Neural cell (in vitro differentiated cells): ENCODE data around the gene CHRNA7. TPM values are rescaled to one million over a fixed set of nuclear protein-coding genes. Genes with fewer than 3 reads are reported as not detected.

Experiments used
- H2AFZ ChIP-seq: fragments of 200-600, 300-800 bp; sonication (generic), shearing (Covaris generic); 2 replicates; pipeline ENCODE4 v1.6.0; 2014; ENCODE audit warnings: low read depth, mild to moderate bottlenecking, antibody characterized with exemption, low read length, moderate library complexity
- H3F3A ChIP-seq: fragments of 200-600 bp; shearing (Covaris generic); 2 replicates; pipeline ENCODE4 v1.6.1; 2016; ENCODE audit warnings: mild to moderate bottlenecking, moderate library complexity, mixed read lengths, antibody characterized with exemption, low read length; ENCODE audit not compliant: insufficient read depth, poor library complexity, severe bottlenecking
- H3K27ac ChIP-seq: fragments of 200-600, 300-800 bp; sonication (generic), shearing (Covaris generic); 2 replicates; pipeline ENCODE4 v1.5.1; 2014; ENCODE audit warnings: mild to moderate bottlenecking, low read length, moderate library complexity
- H3K27me3 ChIP-seq: fragments of 300-800, 200-600 bp; sonication (generic), shearing (Covaris generic); 2 replicates; pipeline ENCODE4 v1.6.0; 2014; ENCODE audit warnings: mild to moderate bottlenecking, low read depth, low read length, moderate library complexity; ENCODE audit not compliant: insufficient read depth
- H3K36me3 ChIP-seq: fragments of 300-800, 200-600 bp; sonication (generic), shearing (Covaris generic); 2 replicates; pipeline ENCODE4 v1.5.1; 2014; ENCODE audit warnings: mild to moderate bottlenecking, antibody characterized with exemption, low read length, moderate library complexity; ENCODE audit not compliant: insufficient read depth
- H3K4me2 ChIP-seq: fragments of 300-800, 200-600 bp; sonication (generic), shearing (Covaris generic); 2 replicates; pipeline ENCODE4 v1.6.0; 2014; ENCODE audit warnings: mild to moderate bottlenecking, low read length
- H3K4me3 ChIP-seq: fragments of 300-800, 200-600 bp; sonication (generic), shearing (Covaris generic); 2 replicates; pipeline ENCODE4 v1.5.1; 2014; ENCODE audit warnings: mild to moderate bottlenecking, low read length, moderate library complexity
- H3K79me2 ChIP-seq: fragments of 200-600 bp; shearing (Covaris generic); replicated peaks from 2 replicates; pipeline ENCODE4 v1.6.0; 2014; ENCODE audit warnings: mild to moderate bottlenecking, low read length, moderate library complexity; ENCODE audit not compliant: insufficient read depth
- H3K9ac ChIP-seq: fragments of 300-800, 200-600 bp; sonication (generic), shearing (Covaris generic); 2 replicates; pipeline ENCODE4 v1.6.1; 2016; ENCODE audit warnings: mild to moderate bottlenecking, low read length, mixed read lengths
- H3K9me2 ChIP-seq: fragments of 200-600 bp; shearing (Covaris generic); 2 replicates; pipeline ENCODE4 v1.6.1; 2016; ENCODE audit warnings: mild to moderate bottlenecking, low read length, mixed read lengths; ENCODE audit not compliant: insufficient read depth
- H3K9me3 ChIP-seq: fragments of 200-600, 300-800 bp; sonication (generic), shearing (Covaris generic); 2 replicates; pipeline ENCODE4 v1.6.1; 2016; ENCODE audit warnings: mild to moderate bottlenecking, mixed run types, low read length, moderate library complexity, mixed read lengths
- H4K20me1 ChIP-seq: fragments of 200-600 bp; shearing (Covaris generic); 2 replicates; pipeline ENCODE4 v1.6.1; 2016; ENCODE audit warnings: mild to moderate bottlenecking, mixed run types; ENCODE audit not compliant: insufficient read depth
- CTCF ChIP-seq: fragments of 450-650 bp; IDR thresholded peaks from 2 replicates; pipeline ENCODE4 v1.5.1; 2014; ENCODE audit warnings: antibody characterized with exemption, mild to moderate bottlenecking, moderate library complexity; ENCODE audit not compliant: poor library complexity, severe bottlenecking
- EP300 ChIP-seq: fragments of 450-650 bp; conservative IDR thresholded peaks from 2 replicates; pipeline ENCODE4 v1.6.1; 2014; ENCODE audit warnings: antibody characterized with exemption, mild to moderate bottlenecking, moderate library complexity; ENCODE audit not compliant: poor library complexity, severe bottlenecking
- EZH2 ChIP-seq: fragments of 200-600, 300-800 bp; shearing (Covaris generic), sonication (generic); IDR thresholded peaks from 2 replicates; pipeline ENCODE4 v1.6.1; 2014; ENCODE audit warnings: antibody characterized with exemption, low read length, borderline replicate concordance, mild to moderate bottlenecking; ENCODE audit not compliant: insufficient read depth, poor library complexity, severe bottlenecking
- MXI1 ChIP-seq: fragments of 450-650 bp; conservative IDR thresholded peaks from 2 replicates; pipeline ENCODE4 v1.6.1; 2014; ENCODE audit warnings: antibody characterized with exemption, mild to moderate bottlenecking; ENCODE audit not compliant: poor library complexity, severe bottlenecking
- POLR2AphosphoS5 ChIP-seq: IDR thresholded peaks from 2 replicates; pipeline ENCODE4 v1.6.1; 2012
- RAD21 ChIP-seq: fragments of 450-650 bp; conservative IDR thresholded peaks from 2 replicates; pipeline ENCODE4 v1.6.1; 2014; ENCODE audit warnings: antibody characterized with exemption, mild to moderate bottlenecking, moderate library complexity
- REST ChIP-seq: IDR thresholded peaks from 2 replicates; pipeline ENCODE4 v1.6.1; 2012; ENCODE audit warnings: borderline replicate concordance
- SMC3 ChIP-seq: fragments of 450-650 bp; conservative IDR thresholded peaks from 2 replicates; pipeline ENCODE4 v1.6.1; 2014; ENCODE audit warnings: antibody characterized with exemption, mild to moderate bottlenecking, moderate library complexity; ENCODE audit not compliant: poor library complexity
- TAF1 ChIP-seq: IDR thresholded peaks from 2 replicates; pipeline ENCODE4 v1.6.1; 2012; ENCODE audit warnings: low read depth
- polyA plus RNA-seq: library from polyadenylated mRNA; depleted of rRNA; stranded (reverse); fragments of >200 nt; gene quantifications from 2 replicates; pipeline ENCODE4 v1.2.3, GENCODE V29; 2014

The CHRNA7 gene
- polyA plus RNA-seq, 1 donor from 2014 or later = 5.0 TPM

- Histone ChIP-seq H3F3A (no peaks in the 10 kb centered on the region), H3K36me3 (no peaks in the 10 kb centered on the region), H2AFZ (no peak overlapping the region), H3K79me2 (no peaks in the 10 kb centered on the region), H3K4me3 (no peak overlapping the region), H4K20me1 (no peaks in the 10 kb centered on the region), H3K9me3 (no peaks in the 10 kb centered on the region), H3K9ac (no peak overlapping the region), H3K9me2 (no peaks in the 10 kb centered on the region), H3K27me3 (no peaks in the 10 kb centered on the region), H3K27ac (no peak overlapping the region), H3K4me2 (no peak overlapping the region)
- TF ChIP-seq TAF1 = no peak
- no peak for TF ChIP-seq EP300
- no peak for TF ChIP-seq CTCF
- TF ChIP-seq EZH2 = no peak
- TF ChIP-seq RAD21 = no peak
- no peak for TF ChIP-seq REST
- TF ChIP-seq SMC3 = no peak
- no peak for TF ChIP-seq POLR2AphosphoS5
- TF ChIP-seq MXI1 = no peak
Observed at GRCh38 chr15:32099956-32100684, 69.8 kb downstream of the CHRNA7 start.

- TF ChIP-seq CTCF (no peak), SMC3 (no peak), EP300 (no peak), POLR2AphosphoS5 (no peak), RAD21 (no peak)
- no peaks in the 10 kb centered on the region for H3K79me2 ChIP-seq
Observed at GRCh38 chr15:32104061-32104995, 74.0 kb downstream of the CHRNA7 start.

More at GRCh38 chr15:32104061-32104995, 74.0 kb downstream of the CHRNA7 start:
- no peak overlapping the region for H3K27ac ChIP-seq
- H3K9me2 ChIP-seq = no peaks in the 10 kb centered on the region
- no peaks in the 10 kb centered on the region for H3K27me3 ChIP-seq
- no peak overlapping the region for H3K4me3 ChIP-seq
- H3K9ac ChIP-seq = no peak overlapping the region
- no peaks in the 10 kb centered on the region for H3K36me3 ChIP-seq
- no peak overlapping the region for H2AFZ ChIP-seq
- no peak overlapping the region for H3K4me2 ChIP-seq
- H3F3A ChIP-seq = no peaks in the 10 kb centered on the region
- H3K9me3 ChIP-seq = no peaks in the 10 kb centered on the region
- H4K20me1 ChIP-seq = no peaks in the 10 kb centered on the region
